Suprapubic skin (tissue), 4 donors: ENCODE results near the gene RPTOR.

Experiments used
- CTCF ChIP-seq, 2 donors: fragments of 200-600 bp in 1 of 2; fragments of 450-650 bp in 1 of 2; sonication (generic) in 1 of 2; IDR thresholded peaks; one replicate each; pipeline ENCODE4 v1.5.1; 2016 to 2019; ENCODE audit warnings: antibody characterized with exemption in 2 of 2, mild to moderate bottlenecking in 1 of 2, moderate library complexity in 1 of 2
- EP300 ChIP-seq: sonication (generic); formaldehyde crosslinking; IDR thresholded peaks from one replicate; pipeline ENCODE4 v1.6.1; 2017; ENCODE audit warnings: antibody characterized with exemption
- POLR2A ChIP-seq, 2 donors: fragments of 450-650 bp; IDR thresholded peaks; one replicate each; pipeline ENCODE4 v1.6.1; 2017; ENCODE audit warnings: antibody characterized with exemption in 2 of 2, mild to moderate bottlenecking in 2 of 2, moderate library complexity in 2 of 2
- POLR2AphosphoS5 ChIP-seq, 3 donors: sonication (generic); formaldehyde crosslinking; IDR thresholded peaks; one replicate each; pipeline ENCODE4 v1.6.1; 2017; ENCODE audit warnings: antibody characterized with exemption in 3 of 3

GRCh38 chr17:80971704-80972304 lies 427.2 kb downstream of the RPTOR start:
- TF ChIP-seq CTCF (IDR thresholded peaks at IDR 0.05) (no peak), POLR2A (IDR thresholded peaks at IDR 0.05) (no peak), POLR2AphosphoS5 (IDR thresholded peaks at IDR 0.05) (no peak), EP300 (no peak)
